Uterus (tissue), 4 donors: ENCODE data around the gene TEX55. TPM values are rescaled to one million over a fixed set of nuclear protein-coding genes. Genes with fewer than 3 reads are reported as not detected.

Experiments
- DNase-seq, 2 donors: peaks; one replicate each; pipeline ENCODE4 v3.0.0-alpha.2; 2019 to 2020
- H3K27ac ChIP-seq, 2 donors: fragments of 200-600 bp; sonication (generic); 1 replicate in 1 of 2; 2 replicates in 1 of 2; pipeline ENCODE4 v1.5.1; 2016 to 2018
- H3K27me3 ChIP-seq, 2 donors: fragments of 200-600 bp; sonication (generic); one replicate each; pipeline ENCODE4 v1.5.1; 2018 to 2019; ENCODE audit warnings: control low read depth in 1 of 2
- H3K36me3 ChIP-seq, 2 donors: fragments of 200-600 bp; sonication (generic); one replicate each; pipeline ENCODE4 v1.5.1; 2019; ENCODE audit warnings: control low read depth in 1 of 2
- H3K4me1 ChIP-seq, 2 donors: fragments of 200-600 bp; sonication (generic); one replicate each; pipeline ENCODE4 v1.5.1; 2018 to 2019; ENCODE audit warnings: control low read depth in 1 of 2
- H3K4me3 ChIP-seq, 2 donors: fragments of 200-600 bp; sonication (generic); 1 replicate in 1 of 2; 2 replicates in 1 of 2; pipeline ENCODE4 v1.5.1; 2018 to 2019; ENCODE audit warnings: mild to moderate bottlenecking in 1 of 2
- H3K9me3 ChIP-seq, 2 donors: fragments of 200-600 bp; sonication (generic); one replicate each; pipeline ENCODE4 v1.5.1; 2019; ENCODE audit warnings: control low read depth in 1 of 2
- CTCF ChIP-seq, 4 experiments: fragments of 200-600 bp in 2 of 4; fragments of 450-650 bp in 2 of 4; sonication (generic) in 2 of 4; IDR thresholded peaks; one replicate each; pipeline ENCODE4 v1.5.1; 2016 to 2019; ENCODE audit warnings: antibody characterized with exemption in 4 of 4, mild to moderate bottlenecking in 2 of 4, moderate library complexity in 1 of 4
- POLR2A ChIP-seq, 2 donors: fragments of 450-650 bp; IDR thresholded peaks; one replicate each; pipeline ENCODE4 v1.6.1; 2016; ENCODE audit warnings: antibody characterized with exemption in 2 of 2, mild to moderate bottlenecking in 1 of 2, moderate library complexity in 1 of 2
- intact Hi-C: fragments of 100-400 bp; cut with DNase I; formaldehyde crosslinking; loops from one replicate; pipeline ENCODE4 v1.15.1; 2023; ENCODE audit warnings: low total_unique reads
- total RNA-seq, 4 donors: library from RNA; depleted of rRNA in 3 of 4; stranded (reverse); fragments of >200 nt in 3 of 4; gene quantifications; one replicate each; pipeline versions ENCODE4 v1.1.0 to v1.2.4, GENCODE V29; 2014 to 2023
- donor health status: DM: yes; HTN: yes; CAD: no.

Gene TEX55
- total RNA-seq, 4 donors from 2014 or later = not detected

DNA sequence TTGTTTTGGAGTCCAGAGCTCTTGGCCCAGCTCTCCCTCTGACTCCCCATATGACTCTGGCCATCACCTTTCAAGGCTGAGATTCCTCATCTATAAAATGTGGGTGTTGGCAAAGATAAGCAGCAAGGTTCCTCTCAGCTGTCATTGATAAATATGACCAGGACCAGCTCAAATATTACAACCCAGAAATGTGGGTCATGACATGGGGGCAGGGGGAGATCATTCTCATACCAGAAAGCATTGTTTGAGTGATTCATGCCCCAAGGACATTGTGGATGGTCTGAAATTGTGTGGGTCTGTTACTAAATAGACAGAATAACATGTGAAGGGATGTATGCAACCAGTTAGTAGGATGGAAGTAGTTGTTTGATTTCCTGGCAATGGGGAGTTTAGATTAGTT, 41.3 kb downstream of the TEX55 start:
- TF ChIP-seq CTCF (IDR thresholded peaks at IDR 0.05) (no peak), POLR2A (IDR thresholded peaks at IDR 0.05) (no peak)
- H3K36me3 ChIP-seq = no peaks in the 10 kb centered on the region
- no peaks in the 10 kb centered on the region for H3K27me3 ChIP-seq
- intact Hi-C loops = no loop called here
- H3K9me3 ChIP-seq = no peaks in the 10 kb centered on the region
- no peak for DNase-seq
- H3K4me1 ChIP-seq = no peaks in the 10 kb centered on the region
- H3K27ac ChIP-seq = no peak overlapping the region
- no peak overlapping the region for H3K4me3 ChIP-seq

GRCh38 chr3:119191800-119192199, 45.8 kb downstream of the TEX55 start:
- H3K4me3 ChIP-seq = no peak overlapping the region
- DNase-seq = no peak
- H3K27ac ChIP-seq = no peak overlapping the region
- no peaks in the 10 kb centered on the region for H3K4me1 ChIP-seq
- H3K36me3 ChIP-seq = no peaks in the 10 kb centered on the region
- TF ChIP-seq CTCF (IDR thresholded peaks at IDR 0.05) (no peak), POLR2A (IDR thresholded peaks at IDR 0.05) (no peak)
- intact Hi-C loops = no loop called here
- H3K27me3 ChIP-seq = no peaks in the 10 kb centered on the region
- H3K9me3 ChIP-seq = no peaks in the 10 kb centered on the region

DNA sequence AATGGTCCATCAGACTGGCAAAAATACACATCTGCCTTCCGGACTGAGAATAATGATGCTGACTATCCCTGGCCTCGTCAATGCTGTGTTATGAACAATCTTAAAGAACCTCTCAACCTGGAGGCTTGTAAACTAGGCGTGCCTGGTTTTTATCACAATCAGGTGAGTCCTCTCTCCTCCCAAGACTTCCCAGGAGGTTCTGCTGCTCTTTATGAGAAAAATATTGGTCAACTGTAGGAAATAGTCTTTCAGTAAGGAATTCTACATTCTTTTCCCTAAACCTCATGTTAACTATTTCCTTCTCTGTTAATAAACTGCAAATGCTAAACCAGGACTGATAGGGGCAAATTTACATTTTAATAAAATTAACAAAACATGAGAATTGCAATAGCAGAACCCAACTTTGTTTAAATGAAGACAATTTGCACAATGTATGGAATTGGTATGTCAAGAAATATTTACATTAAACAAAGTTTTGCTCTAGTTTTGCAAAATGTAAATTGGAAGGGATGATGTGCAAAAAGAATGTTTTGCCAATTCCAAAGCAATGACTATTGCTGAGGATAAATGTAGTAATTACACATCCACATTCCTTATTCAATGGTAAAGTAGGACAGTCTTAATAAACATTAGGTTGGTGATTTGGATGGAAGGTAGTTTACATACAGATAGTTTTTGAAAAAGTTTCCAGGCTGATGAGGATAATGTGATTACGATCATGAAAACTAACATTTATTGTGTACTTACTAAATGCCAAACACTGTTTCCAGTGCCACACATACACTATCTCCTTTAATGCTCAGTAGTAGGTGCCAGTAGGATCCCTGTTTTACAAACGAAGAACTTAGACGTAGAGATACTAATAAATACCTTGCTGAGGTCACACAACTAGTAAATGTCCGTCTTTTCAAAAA, 48.5 kb downstream of the TEX55 start:
- Histone ChIP-seq H3K27ac (no peak overlapping the region), H3K9me3 (no peaks in the 10 kb centered on the region), H3K36me3 (no peaks in the 10 kb centered on the region), H3K4me1 (no peaks in the 10 kb centered on the region), H3K4me3 (no peak overlapping the region), H3K27me3 (no peaks in the 10 kb centered on the region)
- intact Hi-C loops = no loop called here
- TF ChIP-seq CTCF (IDR thresholded peaks at IDR 0.05) (no peak), POLR2A (IDR thresholded peaks at IDR 0.05) (no peak)
- no peak for DNase-seq

- TF ChIP-seq CTCF (IDR thresholded peaks at IDR 0.05) (no peak), POLR2A (IDR thresholded peaks at IDR 0.05) (no peak)
- H3K4me1 ChIP-seq = no peaks in the 10 kb centered on the region
- H3K27ac ChIP-seq = no peak overlapping the region
- H3K27me3 ChIP-seq = no peaks in the 10 kb centered on the region
- no peak for DNase-seq
- intact Hi-C loops = no loop called here
- H3K36me3 ChIP-seq = no peaks in the 10 kb centered on the region
- no peak overlapping the region for H3K4me3 ChIP-seq
- no peaks in the 10 kb centered on the region for H3K9me3 ChIP-seq
These were observed 49.1 kb downstream of the TEX55 start for GRCh38 chr3:119195151-119195476.

- Histone ChIP-seq H3K36me3 (no peaks in the 10 kb centered on the region), H3K9me3 (no peaks in the 10 kb centered on the region), H3K4me1 (no peaks in the 10 kb centered on the region), H3K4me3 (no peak overlapping the region), H3K27ac (no peak overlapping the region), H3K27me3 (no peaks in the 10 kb centered on the region)
- no peak for DNase-seq
- intact Hi-C loops = no loop called here
- TF ChIP-seq POLR2A (IDR thresholded peaks at IDR 0.05) (no peak), CTCF (IDR thresholded peaks at IDR 0.05) (no peak)
These were observed 49.9 kb downstream of the TEX55 start for GRCh38 chr3:119195911-119196310.

Other genes starting within 250 kb of the TEX55 start
- 1 to 10 TPM in 2 of 4 donors, not detected in 2; 1.2 to 4.4 TPM for gene IGSF11, start 111.3 kb upstream of the TEX55 start, total RNA-seq
- under 1 TPM in 1 of 4 donors, not detected in 3; 0.30 TPM for gene UPK1B, start 27.4 kb downstream of the TEX55 start, total RNA-seq
- 10 to 100 TPM; 21.6 to 74.1 (median 49.8) TPM for gene B4GALT4, start 94.7 kb downstream of the TEX55 start, total RNA-seq
- 10 to 100 TPM; 17.6 to 53.2 (median 29.4) TPM for gene ARHGAP31, start 148.2 kb downstream of the TEX55 start, total RNA-seq